H9 (cell line): ENCODE measurements around the gene MYBPHL. TPM values are rescaled to one million over a fixed set of nuclear protein-coding genes. Genes with fewer than 3 reads are reported as not detected.

ENCODE experiments used
- DNase-seq: peaks from one replicate; pipeline ENCODE4 v3.0.0-alpha.2; 2017
- H2AFZ ChIP-seq: one replicate; pipeline ENCODE4 v1.6.1; 2013; ENCODE audit warnings: mild to moderate bottlenecking, low read length, control low read depth, moderate library complexity
- H2AK5ac ChIP-seq: 2 replicates; pipeline ENCODE4 v1.6.1; 2013; ENCODE audit warnings: low read length, control low read depth, mixed read lengths; ENCODE audit not compliant: insufficient read length
- H2BK120ac ChIP-seq: one replicate; pipeline ENCODE4 v1.6.1; 2013; ENCODE audit warnings: low read depth, mild to moderate bottlenecking, low read length, control low read depth, inconsistent platforms; ENCODE audit not compliant: poor library complexity, severe bottlenecking
- H2BK12ac ChIP-seq: 2 replicates; pipeline ENCODE4 v1.6.1; 2013; ENCODE audit warnings: low read length, control low read depth, mixed read lengths, low read depth; ENCODE audit not compliant: insufficient read length
- H2BK15ac ChIP-seq: 2 replicates; pipeline ENCODE4 v1.6.1; 2013; ENCODE audit warnings: low read depth, low read length, control low read depth
- H2BK20ac ChIP-seq: one replicate; pipeline ENCODE4 v1.6.1; 2013; ENCODE audit warnings: low read depth, mild to moderate bottlenecking, low read length, control low read depth, inconsistent platforms; ENCODE audit not compliant: poor library complexity, severe bottlenecking
- H2BK5ac ChIP-seq: 2 replicates; pipeline ENCODE4 v1.6.1; 2013; ENCODE audit warnings: low read length, control low read depth, mixed read lengths; ENCODE audit not compliant: insufficient read length
- H3K14ac ChIP-seq: 2 replicates; pipeline ENCODE4 v1.6.1; 2013; ENCODE audit warnings: low read length, control low read depth; ENCODE audit not compliant: insufficient read depth
- H3K18ac ChIP-seq: 2 replicates; pipeline ENCODE4 v1.6.1; 2013; ENCODE audit warnings: low read depth, mild to moderate bottlenecking, mixed read lengths, low read length, control low read depth; ENCODE audit not compliant: insufficient read length
- H3K23ac ChIP-seq: 2 replicates; pipeline ENCODE4 v1.6.1; 2013; ENCODE audit warnings: low read length, control low read depth, mixed read lengths, low read depth; ENCODE audit not compliant: insufficient read length
- H3K23me2 ChIP-seq: 2 replicates; pipeline ENCODE4 v1.6.1; 2013; ENCODE audit warnings: low read depth, mild to moderate bottlenecking, mixed read lengths, low read length, control low read depth; ENCODE audit not compliant: insufficient read length, poor library complexity, severe bottlenecking
- H3K27ac ChIP-seq: 2 replicates; pipeline ENCODE4 v1.5.1; 2013; ENCODE audit warnings: low read length, control low read depth, mixed read lengths, low read depth; ENCODE audit not compliant: insufficient read length
- H3K27me3 ChIP-seq: 2 replicates; pipeline ENCODE4 v1.6.1; 2013; ENCODE audit warnings: low read length, control low read depth, inconsistent platforms; ENCODE audit not compliant: insufficient read depth
- H3K4ac ChIP-seq: 2 replicates; pipeline ENCODE4 v1.6.1; 2013; ENCODE audit warnings: low read depth, mild to moderate bottlenecking, control low read depth, inconsistent platforms, low read length, moderate library complexity
- H3K4me1 ChIP-seq: 2 replicates; pipeline ENCODE4 v1.6.1; 2013; ENCODE audit warnings: low read length, control low read depth, inconsistent platforms; ENCODE audit not compliant: insufficient read depth
- H3K4me2 ChIP-seq: 2 replicates; pipeline ENCODE4 v1.6.1; 2013; ENCODE audit warnings: low read length, control low read depth, mixed read lengths; ENCODE audit not compliant: insufficient read length, insufficient read depth
- H3K56ac ChIP-seq: 2 replicates; pipeline ENCODE4 v1.6.1; 2013; ENCODE audit warnings: low read depth, mild to moderate bottlenecking, mixed read lengths, low read length, control low read depth; ENCODE audit not compliant: insufficient read length
- H3K79me1 ChIP-seq: 2 replicates; pipeline ENCODE4 v1.6.1; 2013; ENCODE audit warnings: low read depth, mild to moderate bottlenecking, moderate library complexity, low read length, control low read depth, inconsistent platforms; ENCODE audit not compliant: insufficient read depth, poor library complexity, severe bottlenecking
- H3K79me2 ChIP-seq: 2 replicates; pipeline ENCODE4 v1.6.1; 2013; ENCODE audit warnings: low read length, control low read depth, inconsistent platforms; ENCODE audit not compliant: insufficient read depth
- H3K9ac ChIP-seq: 2 replicates; pipeline ENCODE4 v1.6.1; 2013; ENCODE audit warnings: low read length, control low read depth, mixed read lengths; ENCODE audit not compliant: insufficient read length; ENCODE audit errors: extremely low read depth
- H3K9me3 ChIP-seq: one replicate; pipeline ENCODE4 v1.6.1; 2013; ENCODE audit warnings: low read depth, low read length, inconsistent platforms; ENCODE audit not compliant: control insufficient read depth
- H3T11ph ChIP-seq: one replicate; pipeline ENCODE4 v1.6.1; 2013; ENCODE audit warnings: mild to moderate bottlenecking, low read length, control low read depth, inconsistent platforms
- H4K20me1 ChIP-seq: one replicate; pipeline ENCODE4 v1.6.1; 2013; ENCODE audit not compliant: control insufficient read depth, insufficient read length, insufficient read depth
- H4K5ac ChIP-seq: 2 replicates; pipeline ENCODE4 v1.6.1; 2013; ENCODE audit warnings: low read depth, mild to moderate bottlenecking, mixed read lengths, low read length, control low read depth; ENCODE audit not compliant: insufficient read length
- H4K8ac ChIP-seq: replicated peaks from 2 replicates; pipeline ENCODE4 v1.6.1; 2013; ENCODE audit warnings: low read length, control low read depth, mixed read lengths, low read depth; ENCODE audit not compliant: insufficient read length
- H4K91ac ChIP-seq: 2 replicates; pipeline ENCODE4 v1.6.1; 2013; ENCODE audit warnings: low read depth, mild to moderate bottlenecking, moderate library complexity, mixed read lengths, low read length, control low read depth; ENCODE audit not compliant: insufficient read length
- H3K27ac Mint-ChIP-seq, 3 experiments: 2 replicates in 2 of 3; 3 replicates in 1 of 3; pipeline ENCODE4 v1.8.0; 2020 to 2021; ENCODE audit warnings: mixed read lengths in 3 of 3, mild to moderate bottlenecking in 1 of 3, moderate library complexity in 1 of 3
- H3K27me3 Mint-ChIP-seq: 2 replicates; pipeline ENCODE4 v1.8.0; 2021; ENCODE audit warnings: low read depth, mild to moderate bottlenecking, moderate library complexity, mixed read lengths
- H3K36me3 Mint-ChIP-seq, 3 experiments: 2 replicates in 2 of 3; 3 replicates in 1 of 3; pipeline ENCODE4 v1.8.0; 2020 to 2021; ENCODE audit warnings: low read depth in 3 of 3, mixed read lengths in 3 of 3; ENCODE audit not compliant: insufficient read depth in 1 of 3
- H3K4me1 Mint-ChIP-seq, 2 experiments: 2 replicates each; pipeline ENCODE4 v1.8.0; 2020; ENCODE audit warnings: mixed read lengths in 2 of 2
- H3K4me3 Mint-ChIP-seq, 2 experiments: 2 replicates in 1 of 2; 3 replicates in 1 of 2; pipeline ENCODE4 v1.8.0; 2020 to 2021; ENCODE audit warnings: mild to moderate bottlenecking in 2 of 2, mixed read lengths in 2 of 2, moderate library complexity in 1 of 2
- H3K9me3 Mint-ChIP-seq, 2 experiments: 2 replicates in 1 of 2; 3 replicates in 1 of 2; pipeline ENCODE4 v1.8.0; 2020; ENCODE audit warnings: mild to moderate bottlenecking in 2 of 2, mixed read lengths in 2 of 2, moderate library complexity in 1 of 2
- CTCF ChIP-seq: fragments of 200-600 bp; sonication (generic); conservative IDR thresholded peaks from 3 replicates; pipeline ENCODE4 v1.8.0; 2021; ENCODE audit warnings: antibody characterized with exemption, mild to moderate bottlenecking
- WGBS: extraction: QIAGEN DNeasy Blood & Tissue Kit; methylation state at CpG from one replicate; pipeline ENCODE4 v1.1.7; 2013; ENCODE audit warnings: missing lambda C conversion rate, low lambda C conversion rate, mixed read lengths; ENCODE audit not compliant: insufficient read length; ENCODE audit errors: extremely low coverage; 5-methylcytosine and 5-hydroxymethylcytosine counted together
- total RNA-seq: library from RNA; stranded (reverse); gene quantifications from 2 replicates; pipeline ENCODE4 v1.2.1, GENCODE V29; 2021

MYBPHL gene
- total RNA-seq, 1 experiment from 2014 or later = 0.59 TPM

GRCh38 chr1:109351457-109351856, 44.6 kb upstream of the MYBPHL start:
- Histone ChIP-seq H2BK120ac (no peak overlapping the region), H3K4me1 (no peaks in the 10 kb centered on the region), H2BK5ac (no peak overlapping the region), H2BK20ac (no peak overlapping the region), H4K5ac (no peak overlapping the region), H2BK12ac (no peak overlapping the region), H3K79me2 (no peaks in the 10 kb centered on the region), H4K91ac (no peak overlapping the region), H3K56ac (no peak overlapping the region), H3K23ac (no peak overlapping the region), H2AFZ (no peak overlapping the region), H3K9ac (no peak overlapping the region), H3K18ac (no peak overlapping the region), H3K27ac (no peak overlapping the region), H4K20me1 (no peaks in the 10 kb centered on the region), H3K14ac (no peak overlapping the region), H2BK15ac (no peak overlapping the region), H3K9me3 (no peaks in the 10 kb centered on the region), H3K23me2 (no peaks in the 10 kb centered on the region), H3K4me2 (no peak overlapping the region), H3T11ph (no peak overlapping the region), H2AK5ac (no peak overlapping the region), H3K79me1 (no peaks in the 10 kb centered on the region), H4K8ac (peak overlapping the region; percentile 19), H3K27me3 (no peaks in the 10 kb centered on the region), H3K4ac (no peak overlapping the region)
- H3K36me3 Mint-ChIP-seq = peaks cover 3 to 49% (median 43%) of the 10 kb centered on the region in 3 experiments
- peaks cover 2 to 5% of the 10 kb centered on the region in 2 experiments; a peak in 3 of 4 replicates for H3K4me1 Mint-ChIP-seq
- DNase-seq = no peak
- H3K27me3 Mint-ChIP-seq = no peaks in the 10 kb centered on the region
- no peak overlapping the region for H3K4me3 Mint-ChIP-seq
- no peaks in the 10 kb centered on the region; a peak in 1 of 5 replicates for H3K9me3 Mint-ChIP-seq
- H3K27ac Mint-ChIP-seq = no peak overlapping the region; a peak in 1 of 7 replicates
- TF ChIP-seq CTCF = no peak
- no CpG with 5 or more reads among the region's 5 CpGs for WGBS
